GM12872 (cell line): Measurements from ENCODE around the gene SBNO2.

Source experiments
- TF ChIP-seq, protein P1 (sequence below): IDR thresholded peaks from 3 replicates; pipeline ENCODE4 v1.5.1; 2011; ENCODE audit warnings: low read depth, mild to moderate bottlenecking, low read length, moderate library complexity; ENCODE audit not compliant: insufficient read depth

The SBNO2 gene

DNA sequence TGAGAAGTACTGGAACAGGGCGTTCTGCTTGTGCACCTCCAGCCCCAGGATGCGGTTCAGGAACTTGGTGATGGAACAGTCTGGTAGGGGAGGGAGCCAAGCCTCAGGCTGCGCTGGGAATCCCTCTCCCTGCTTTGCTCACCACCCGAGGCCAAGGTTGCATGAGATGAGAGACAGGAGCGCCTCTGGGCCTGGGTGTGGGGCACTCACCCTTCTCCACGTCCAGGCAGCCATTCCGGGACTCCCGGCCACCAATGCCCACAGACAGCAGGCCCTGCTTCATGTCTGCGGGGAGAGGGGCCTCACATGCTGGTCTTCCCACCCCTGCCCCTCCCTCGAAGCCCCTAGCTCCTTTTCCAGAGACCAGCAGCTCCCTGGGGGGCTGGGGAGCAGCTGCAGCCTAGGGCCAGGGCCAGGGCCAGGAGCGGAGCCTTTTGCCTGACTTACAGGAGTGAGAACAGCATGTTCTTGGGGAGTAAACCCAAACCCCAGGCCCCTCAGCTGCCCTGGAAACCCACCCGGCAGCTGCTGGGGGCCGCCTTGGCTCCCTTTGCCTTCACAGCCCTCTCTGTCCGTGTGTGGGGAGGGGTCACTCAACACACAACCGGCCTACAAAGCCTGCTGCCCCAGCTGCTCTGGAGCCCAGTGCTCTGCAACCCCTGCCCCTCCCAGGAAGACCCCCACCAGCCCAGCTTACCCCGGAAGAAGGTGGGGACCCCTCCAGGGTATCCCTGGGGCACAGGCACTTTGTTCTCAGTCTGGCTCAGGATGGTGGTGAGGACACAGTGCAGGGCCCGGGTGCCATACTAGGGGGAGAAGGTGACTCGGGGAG, 63.0 kb downstream of the SBNO2 start:
- TF ChIP-seq, protein P1, sequence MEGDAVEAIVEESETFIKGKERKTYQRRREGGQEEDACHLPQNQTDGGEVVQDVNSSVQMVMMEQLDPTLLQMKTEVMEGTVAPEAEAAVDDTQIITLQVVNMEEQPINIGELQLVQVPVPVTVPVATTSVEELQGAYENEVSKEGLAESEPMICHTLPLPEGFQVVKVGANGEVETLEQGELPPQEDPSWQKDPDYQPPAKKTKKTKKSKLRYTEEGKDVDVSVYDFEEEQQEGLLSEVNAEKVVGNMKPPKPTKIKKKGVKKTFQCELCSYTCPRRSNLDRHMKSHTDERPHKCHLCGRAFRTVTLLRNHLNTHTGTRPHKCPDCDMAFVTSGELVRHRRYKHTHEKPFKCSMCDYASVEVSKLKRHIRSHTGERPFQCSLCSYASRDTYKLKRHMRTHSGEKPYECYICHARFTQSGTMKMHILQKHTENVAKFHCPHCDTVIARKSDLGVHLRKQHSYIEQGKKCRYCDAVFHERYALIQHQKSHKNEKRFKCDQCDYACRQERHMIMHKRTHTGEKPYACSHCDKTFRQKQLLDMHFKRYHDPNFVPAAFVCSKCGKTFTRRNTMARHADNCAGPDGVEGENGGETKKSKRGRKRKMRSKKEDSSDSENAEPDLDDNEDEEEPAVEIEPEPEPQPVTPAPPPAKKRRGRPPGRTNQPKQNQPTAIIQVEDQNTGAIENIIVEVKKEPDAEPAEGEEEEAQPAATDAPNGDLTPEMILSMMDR = no peak

DNA sequence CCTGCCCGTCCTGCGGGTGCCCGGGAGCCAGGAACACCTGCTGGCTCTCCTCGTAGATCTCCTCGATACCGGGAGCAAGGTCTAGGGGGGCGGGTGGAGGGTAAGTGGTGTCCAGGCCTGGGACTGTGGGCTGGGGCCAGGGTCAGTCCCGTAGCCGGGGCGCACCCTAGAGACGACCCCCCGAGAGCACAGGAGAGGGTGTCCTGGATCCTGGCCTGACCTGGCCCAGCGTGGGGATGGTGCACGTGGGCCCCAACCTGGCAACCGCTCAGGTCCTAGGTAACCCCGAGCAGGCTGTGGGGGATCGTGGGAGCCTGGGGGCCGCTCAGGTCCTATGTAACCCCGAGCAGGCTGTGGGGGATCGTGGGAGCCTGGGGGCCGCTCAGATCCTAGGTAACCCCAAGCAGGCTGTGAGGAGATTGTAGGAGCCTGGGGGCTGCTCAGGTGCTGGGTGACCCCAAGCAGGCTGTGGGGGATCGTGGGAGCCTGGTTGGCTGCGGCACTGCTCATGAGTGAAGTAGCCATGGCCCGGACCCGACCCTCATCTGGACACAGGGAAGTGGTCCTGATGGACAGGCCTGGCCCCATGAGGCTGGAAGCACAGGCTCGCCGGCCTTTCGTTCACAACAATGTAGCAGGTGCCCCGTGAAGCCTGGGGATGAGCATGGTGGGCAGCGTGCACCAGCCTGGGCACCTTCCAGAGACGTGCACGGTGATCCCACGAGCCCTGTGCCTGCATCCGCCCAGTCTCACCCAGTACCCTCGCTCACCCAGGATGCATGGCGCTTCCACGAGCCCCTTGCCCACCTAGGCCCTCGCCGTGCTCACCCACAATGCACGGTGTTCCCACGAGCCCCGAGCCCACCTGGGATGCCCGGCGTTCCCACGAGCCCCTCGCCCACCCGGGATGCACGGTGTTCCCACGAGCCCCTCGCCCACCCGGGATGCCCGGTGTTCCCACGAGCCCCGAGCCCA, 64.1 kb downstream of the SBNO2 start:
- TF ChIP-seq, protein P1 = no peak

- TF ChIP-seq, protein P1 = no peak
These were observed 65.0 kb downstream of the SBNO2 start for GRCh38 chr19:1109032-1109551.

DNA sequence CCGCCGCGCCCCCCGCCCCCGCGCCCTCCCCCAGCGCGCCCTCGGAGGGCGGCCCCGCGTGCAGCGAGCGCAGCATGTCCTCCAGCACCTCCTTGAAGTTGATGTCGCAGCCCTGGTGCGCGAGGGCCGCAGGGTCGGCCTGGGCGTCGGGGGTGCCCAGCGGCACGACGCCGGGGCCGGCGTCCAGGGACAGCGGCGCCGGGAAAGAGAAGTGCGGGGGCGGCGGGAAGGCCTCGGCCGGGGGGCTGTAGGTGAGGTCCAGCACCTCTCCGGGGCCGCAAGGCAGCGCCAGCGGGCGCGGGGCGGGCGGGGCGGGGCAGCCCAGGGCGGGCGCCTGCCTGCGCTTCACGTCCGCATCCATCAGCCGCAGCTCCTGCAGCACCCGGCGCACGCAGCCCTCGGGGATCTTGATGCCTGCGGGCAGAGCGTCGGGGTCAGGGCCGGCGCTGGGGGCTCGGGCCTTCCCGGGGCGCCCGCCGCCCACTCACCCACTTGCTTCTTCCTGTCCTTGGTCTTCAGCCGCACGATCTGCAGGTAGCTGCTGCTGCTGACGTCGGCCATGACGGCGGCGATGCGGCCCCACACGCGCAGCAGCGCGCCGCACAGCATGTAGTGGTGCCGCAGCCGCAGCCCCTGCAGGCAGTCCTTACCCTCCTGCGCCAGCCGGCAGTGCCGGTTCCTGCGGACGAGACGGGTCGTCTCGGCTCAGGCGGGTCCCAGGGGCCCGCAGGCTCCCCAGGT, 65.6 kb downstream of the SBNO2 start:
- TF ChIP-seq, protein P1 = no peak

DNA sequence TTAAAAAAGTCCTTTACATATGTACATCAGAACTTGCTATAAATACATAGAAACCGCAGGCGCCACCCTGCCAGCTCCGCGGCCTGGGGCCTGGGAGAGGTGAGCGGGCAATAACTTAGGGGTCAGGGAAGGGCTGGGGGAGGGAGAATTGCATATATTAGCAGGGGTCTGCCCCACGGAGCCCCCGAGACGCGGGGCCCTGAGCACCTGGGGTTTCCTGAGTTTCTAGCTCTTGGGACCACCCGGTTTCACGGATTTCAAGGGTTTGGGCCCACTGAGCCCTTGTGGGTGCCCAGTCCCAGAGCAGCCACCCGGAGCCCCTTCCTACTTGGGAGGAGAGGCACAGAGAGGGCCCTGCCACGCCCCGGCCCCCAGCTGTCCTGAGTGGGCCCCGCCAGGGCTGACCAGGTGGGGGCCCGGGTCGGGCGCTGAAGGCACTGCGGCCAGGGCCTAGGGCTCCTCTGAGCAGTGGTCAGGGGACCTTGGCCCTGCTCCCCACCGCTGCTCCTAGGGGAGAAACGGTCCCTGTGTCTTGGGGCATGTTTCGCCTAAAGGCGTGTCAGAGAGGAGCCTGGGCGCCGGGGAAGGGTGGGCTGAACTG, 66.3 kb downstream of the SBNO2 start:
- TF ChIP-seq, protein P1 = no peak

- TF ChIP-seq, protein P1 = 0 out of 3 replicates have a peak, but pooled peaks have one; percentile 3
These were observed 67.0 kb downstream of the SBNO2 start for GRCh38 chr19:1106841-1107660.
